ENCODE measurements around the gene EDEM2.
"Not testable (repeated sequence)": the region's sequence is repeated elsewhere in the genome, so short reads cannot be mapped to it uniquely, and the experiment has no call there.

Gene EDEM2

DNA sequence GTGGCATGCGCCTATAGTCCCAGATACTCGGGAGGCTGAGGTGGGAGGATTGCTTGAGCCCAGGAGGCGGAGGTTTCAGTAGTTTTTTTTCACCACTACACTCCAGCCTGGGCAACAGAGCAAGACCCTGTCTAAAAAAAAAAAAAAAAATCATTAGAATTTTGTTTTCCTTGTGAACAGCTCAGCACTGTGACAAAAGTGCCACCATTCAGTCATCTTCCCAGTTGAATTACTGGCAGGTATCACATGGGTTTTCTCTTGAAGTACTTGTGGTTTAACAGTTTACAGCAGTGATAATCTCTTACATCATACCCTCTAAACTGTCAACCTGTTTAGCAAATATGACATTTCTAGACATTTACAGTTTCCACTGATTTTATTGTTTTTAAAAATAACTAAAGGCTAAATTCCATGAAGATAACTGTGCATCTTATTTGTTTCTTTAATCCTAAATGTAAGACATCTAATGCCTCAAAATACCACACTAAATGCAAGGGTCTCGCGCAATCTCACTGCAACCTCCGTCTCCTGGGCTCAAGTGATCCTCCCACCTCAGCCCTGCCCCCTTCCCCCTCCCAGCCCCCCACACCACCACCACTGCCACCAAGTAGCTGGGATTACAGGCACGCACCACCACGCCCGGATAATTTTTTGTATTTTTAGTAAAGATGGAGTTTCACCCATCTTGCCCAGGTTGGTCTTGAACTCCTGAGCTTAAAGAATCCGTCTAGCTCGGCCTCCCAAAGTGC is 61.5 kb downstream of the EDEM2 start:
- peak; percentile 12 to 26 for DNase-seq

DNA sequence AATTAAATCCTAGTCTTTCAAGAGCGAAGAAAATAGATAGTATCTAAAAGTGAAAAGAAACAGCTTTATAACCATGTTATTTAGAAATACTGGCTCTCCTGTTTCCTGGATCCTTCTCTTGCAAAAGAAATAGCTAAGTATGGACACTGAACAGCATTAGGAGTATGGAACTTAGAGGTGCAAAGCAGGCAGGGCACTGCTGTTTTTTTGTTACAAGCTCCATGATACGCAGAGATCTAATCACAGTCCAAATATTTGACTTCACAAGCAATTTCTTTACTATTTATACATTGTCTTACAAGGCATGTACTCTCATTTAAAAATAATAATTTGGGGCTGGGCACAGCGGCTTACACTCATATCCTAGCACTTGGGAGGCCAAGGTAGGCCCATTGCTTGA is 62.1 kb downstream of the EDEM2 start:
- no peak for DNase-seq

DNA sequence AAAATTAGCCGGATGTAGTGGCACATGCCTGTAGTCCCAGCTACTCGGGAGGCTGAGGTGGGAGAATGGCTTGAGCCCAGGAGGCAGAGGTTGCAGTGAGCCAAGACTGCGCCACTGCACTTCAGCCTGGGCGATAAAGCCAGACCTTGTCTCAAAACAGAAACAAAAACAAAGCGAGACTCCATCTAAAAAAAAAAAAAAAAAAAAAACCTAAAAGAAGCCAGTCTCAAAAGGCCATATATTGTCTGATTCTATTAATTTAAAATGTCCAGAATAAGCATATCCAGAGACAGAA is 66.8 kb downstream of the EDEM2 start:
- DNase-seq = not testable (repeated sequence)

DNA sequence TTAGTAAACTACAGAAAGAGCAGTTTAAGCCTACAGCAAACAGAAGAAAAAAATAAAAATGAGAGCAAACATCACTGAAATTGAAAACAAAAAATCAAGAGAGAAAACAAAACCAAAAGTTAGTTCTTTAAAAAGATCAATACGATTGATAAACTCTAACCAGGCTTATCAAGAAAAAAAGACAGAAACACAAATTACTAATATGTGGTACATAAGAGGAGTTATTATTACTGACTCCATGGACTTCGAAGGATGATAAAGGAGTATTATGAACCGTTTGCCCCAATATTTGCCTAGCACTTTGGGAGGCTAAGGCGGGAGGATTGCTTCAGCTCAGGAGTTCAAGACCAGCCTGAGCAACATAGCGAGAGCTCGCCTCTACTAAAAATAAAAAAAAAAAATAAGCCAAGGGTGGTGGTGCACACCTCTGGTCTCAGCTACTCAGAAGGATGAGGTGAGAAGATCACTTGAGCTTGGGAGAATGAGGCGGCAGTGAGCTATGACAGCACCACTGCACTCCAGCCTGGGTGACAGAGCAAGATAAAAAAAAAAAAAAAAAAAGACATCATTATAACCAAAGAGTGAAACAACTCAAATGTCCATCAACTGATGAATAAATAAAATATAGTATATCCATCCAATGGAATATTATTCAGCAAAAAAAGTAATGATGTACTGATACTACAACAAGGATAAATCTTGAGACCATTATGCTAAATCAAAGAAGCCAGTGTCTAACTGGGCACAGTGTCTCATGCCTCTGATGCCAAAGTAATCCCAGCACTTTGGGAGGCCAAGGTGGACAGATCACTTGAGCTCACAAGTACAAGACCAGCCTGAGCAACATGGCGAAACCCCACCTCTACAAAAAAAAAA is 67.4 kb downstream of the EDEM2 start:
- no peak for DNase-seq

DNA sequence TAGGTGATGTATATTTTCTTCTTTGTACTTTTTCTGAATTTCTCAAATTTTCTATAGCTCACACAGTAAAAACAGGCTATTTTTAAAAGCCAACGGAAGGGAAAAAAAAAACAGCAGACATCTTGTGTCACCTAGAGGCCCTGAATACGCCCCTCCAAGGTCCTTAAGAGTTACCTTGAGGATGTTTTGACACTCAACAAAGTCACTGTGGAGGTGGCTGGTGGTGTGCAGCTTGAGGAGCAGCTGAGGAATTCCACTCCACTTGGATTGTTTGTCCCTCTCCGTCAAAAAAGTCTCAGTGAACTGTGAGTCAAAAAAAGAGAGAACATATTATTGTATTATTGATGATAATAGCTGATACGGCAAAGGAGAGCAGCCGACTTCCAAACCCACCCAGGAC is 69.3 kb downstream of the EDEM2 start:
- DNase-seq = no peak

GRCh38 chr20:35077341-35077740 is 69.8 kb downstream of the EDEM2 start:
- DNase-seq = no peak

- DNase-seq = not testable (repeated sequence)
Observed at GRCh38 chr20:35071436-35072153, 75.5 kb downstream of the EDEM2 start.

DNA sequence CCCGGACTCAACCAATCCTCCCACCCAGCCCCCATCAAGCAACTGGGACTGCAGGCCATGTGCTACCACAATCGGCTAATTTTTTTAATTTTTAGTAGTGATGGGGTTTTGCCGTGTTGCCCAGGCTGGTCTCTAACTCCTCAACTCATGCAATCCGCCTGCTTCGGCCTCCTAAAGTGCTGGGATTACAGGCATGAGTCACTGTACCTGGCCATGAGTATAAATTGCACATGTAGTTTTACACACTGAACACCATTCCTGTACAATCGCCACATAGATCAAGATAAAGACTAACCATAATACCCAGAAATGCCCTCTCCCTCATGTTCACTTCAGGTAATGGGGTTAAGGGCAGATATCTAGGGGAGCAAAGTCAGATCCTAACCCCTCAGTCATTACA is 80.9 kb downstream of the EDEM2 start:
- DNase-seq = no peak

Data from Kasumi-1 (cell line).